Measurements from ENCODE around the gene FKBP7.
"Not testable (repeated sequence)": the region's sequence is repeated elsewhere in the genome, so short reads cannot be mapped to it uniquely, and the experiment has no call there.

The FKBP7 gene

GRCh38 chr2:178478439-178479274, at the start of gene FKBP7:
TSS of gene FKBP7 (minus strand) at chr2:178478600. CDS start at chr2:178478499, 101 bp downstream.
- DNase-seq: peak; percentile 77

GRCh38 chr2:178527592-178527991, 49.2 kb upstream of the FKBP7 start:
- no peak for DNase-seq

GRCh38 chr2:178526256-178526655, 47.9 kb upstream of the FKBP7 start:
- DNase-seq: no peak

- DNase-seq: not testable (repeated sequence)
Measured at GRCh38 chr2:178525460-178525859, 47.1 kb upstream of the FKBP7 start.

GRCh38 chr2:178525010-178525409, 46.6 kb upstream of the FKBP7 start:
- DNase-seq: not testable (repeated sequence)

GRCh38 chr2:178523596-178524134, 45.3 kb upstream of the FKBP7 start:
- DNase-seq: no peak

- DNase-seq: peak; percentile 91
Measured at GRCh38 chr2:178522950-178523595, 44.7 kb upstream of the FKBP7 start.

- no peak for DNase-seq
Measured at GRCh38 chr2:178521304-178522150, 43.1 kb upstream of the FKBP7 start.

- DNase-seq: no peak
Measured at GRCh38 chr2:178517496-178517895, 39.1 kb upstream of the FKBP7 start.

- peak; percentile 35 for DNase-seq
Measured at GRCh38 chr2:178514664-178515063, 36.3 kb upstream of the FKBP7 start.

GRCh38 chr2:178513876-178514275, 35.5 kb upstream of the FKBP7 start:
- peak; percentile 74 for DNase-seq

GRCh38 chr2:178512484-178512883, 34.1 kb upstream of the FKBP7 start:
- no peak for DNase-seq

GRCh38 chr2:178510384-178510783, 32.0 kb upstream of the FKBP7 start:
- no peak for DNase-seq

- DNase-seq: no peak
Measured at GRCh38 chr2:178508646-178509045, 30.2 kb upstream of the FKBP7 start.

- no peak for DNase-seq
Measured at GRCh38 chr2:178506949-178507348, 28.5 kb upstream of the FKBP7 start.

- no peak for DNase-seq
Measured at GRCh38 chr2:178506524-178506923, 28.1 kb upstream of the FKBP7 start.

GRCh38 chr2:178506101-178506500, 27.7 kb upstream of the FKBP7 start:
- DNase-seq: no peak

- DNase-seq: no peak
Measured at GRCh38 chr2:178502751-178503150, 24.4 kb upstream of the FKBP7 start.

- DNase-seq: no peak
Measured at GRCh38 chr2:178499640-178500039, 21.2 kb upstream of the FKBP7 start.

- no peak for DNase-seq
Measured at GRCh38 chr2:178498137-178498536, 19.7 kb upstream of the FKBP7 start.

GRCh38 chr2:178496049-178496448, 17.6 kb upstream of the FKBP7 start:
- no peak for DNase-seq

- DNase-seq: no peak
Measured at GRCh38 chr2:178491612-178492011, 13.2 kb upstream of the FKBP7 start.

- DNase-seq: no peak
Measured at GRCh38 chr2:178485356-178485755, 7.0 kb upstream of the FKBP7 start.

Measured in MV-4-11 (cell line).